HG03442 (cell line): ENCODE measurements around the gene ANG.

ENCODE experiments used
- ATAC-seq: cut with Tn5 transposase; IDR thresholded peaks from one replicate; pipeline ENCODE4 v1.9.1; 2021; ENCODE audit warnings: mild to moderate bottlenecking, moderate library complexity; ENCODE audit not compliant: unreplicated experiment

Gene ANG

GRCh38 chr14:20675669-20676068 lies 12.9 kb upstream of the ANG start:
- ATAC-seq = peak; percentile 49

- no peak for ATAC-seq
Measured at GRCh38 chr14:20676072-20676471, 12.5 kb upstream of the ANG start.

GRCh38 chr14:20679907-20680306 lies 8.7 kb upstream of the ANG start:
- no peak for ATAC-seq

DNA sequence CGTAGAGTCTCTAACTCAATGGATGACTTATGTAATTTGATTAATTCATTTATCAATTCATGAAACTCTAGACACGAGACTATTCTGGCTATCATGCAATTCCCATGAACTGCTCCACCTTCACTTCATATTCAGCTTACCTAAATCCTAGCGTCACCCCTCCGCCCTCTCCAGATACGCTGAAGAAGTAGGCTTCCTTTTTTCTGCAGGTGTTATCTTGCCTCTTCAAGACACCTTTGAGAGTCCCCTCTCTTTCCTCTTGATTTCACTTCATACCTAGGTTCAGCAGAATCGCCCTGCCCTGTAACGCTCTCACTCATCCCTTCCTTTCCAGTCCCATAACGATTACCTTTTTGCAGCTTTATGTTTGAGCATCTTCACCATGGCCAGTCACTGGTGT lies 8.2 kb upstream of the ANG start:
- ATAC-seq = no peak

DNA sequence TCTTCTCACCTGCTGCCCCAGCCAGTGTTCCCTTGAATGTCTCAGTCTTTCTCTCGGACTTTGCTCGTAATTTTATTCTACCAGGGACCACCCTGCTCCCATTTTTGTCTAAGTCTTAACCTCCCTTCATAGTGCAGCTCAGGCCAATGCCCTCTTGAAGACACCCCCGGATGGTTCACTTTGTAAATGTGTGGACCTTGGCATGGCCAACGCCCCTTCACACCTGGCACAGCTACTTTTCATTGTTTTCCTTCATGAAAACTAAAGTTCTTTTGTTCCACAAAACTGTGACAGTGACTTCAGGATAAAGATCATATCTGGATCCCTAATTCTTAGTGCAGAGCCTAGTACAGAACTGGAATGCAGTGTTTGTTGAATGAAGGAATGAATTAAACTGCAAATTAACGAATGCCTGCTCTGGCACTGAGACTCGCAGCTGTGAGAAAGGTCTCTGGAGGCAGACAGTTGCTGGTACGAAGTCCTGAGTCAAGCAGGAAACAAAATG lies 7.7 kb upstream of the ANG start:
- ATAC-seq = no peak

DNA sequence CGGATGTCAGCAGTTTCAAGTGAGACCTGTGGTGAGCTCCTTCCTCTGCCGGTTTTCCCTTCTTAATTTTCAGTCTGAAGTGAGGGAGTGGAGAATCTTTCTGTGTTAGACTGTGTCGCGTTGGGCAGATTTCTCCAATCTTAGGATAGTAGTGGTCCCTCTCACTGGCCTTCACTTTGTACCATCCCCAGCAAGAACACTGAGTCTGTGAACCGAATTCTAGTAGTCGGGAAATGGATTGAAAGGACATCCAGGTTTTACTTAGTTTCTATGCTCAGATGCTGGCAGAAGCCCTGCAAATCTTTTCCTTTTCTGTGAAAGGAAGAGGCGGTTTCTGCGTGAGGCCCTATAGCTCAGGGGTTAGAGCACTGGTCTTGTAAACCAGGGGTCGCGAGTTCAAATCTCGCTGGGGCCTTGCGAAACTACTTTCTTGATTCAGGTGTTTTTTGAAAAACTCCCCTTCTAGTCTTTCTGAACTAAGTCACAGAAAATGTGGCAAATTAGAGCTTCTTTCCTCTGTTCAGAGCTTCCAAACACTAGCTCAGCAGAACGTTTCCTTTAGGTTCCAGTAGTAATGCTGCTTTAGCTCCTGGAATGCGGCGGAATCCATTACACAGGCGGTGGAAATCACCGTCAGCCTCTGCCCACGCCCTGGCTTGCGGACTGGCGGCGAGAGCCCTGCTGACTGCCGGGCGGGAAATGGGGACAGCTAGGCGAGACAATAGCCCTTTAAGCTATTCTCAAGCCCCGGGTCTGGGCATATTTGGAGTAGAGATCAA lies 7.0 kb upstream of the ANG start:
- ATAC-seq = no peak

- no peak for ATAC-seq
Measured at GRCh38 chr14:20682127-20682434, 6.5 kb upstream of the ANG start.

- peak; percentile 35 for ATAC-seq
Measured at GRCh38 chr14:20682435-20683124, 6.0 kb upstream of the ANG start.

DNA sequence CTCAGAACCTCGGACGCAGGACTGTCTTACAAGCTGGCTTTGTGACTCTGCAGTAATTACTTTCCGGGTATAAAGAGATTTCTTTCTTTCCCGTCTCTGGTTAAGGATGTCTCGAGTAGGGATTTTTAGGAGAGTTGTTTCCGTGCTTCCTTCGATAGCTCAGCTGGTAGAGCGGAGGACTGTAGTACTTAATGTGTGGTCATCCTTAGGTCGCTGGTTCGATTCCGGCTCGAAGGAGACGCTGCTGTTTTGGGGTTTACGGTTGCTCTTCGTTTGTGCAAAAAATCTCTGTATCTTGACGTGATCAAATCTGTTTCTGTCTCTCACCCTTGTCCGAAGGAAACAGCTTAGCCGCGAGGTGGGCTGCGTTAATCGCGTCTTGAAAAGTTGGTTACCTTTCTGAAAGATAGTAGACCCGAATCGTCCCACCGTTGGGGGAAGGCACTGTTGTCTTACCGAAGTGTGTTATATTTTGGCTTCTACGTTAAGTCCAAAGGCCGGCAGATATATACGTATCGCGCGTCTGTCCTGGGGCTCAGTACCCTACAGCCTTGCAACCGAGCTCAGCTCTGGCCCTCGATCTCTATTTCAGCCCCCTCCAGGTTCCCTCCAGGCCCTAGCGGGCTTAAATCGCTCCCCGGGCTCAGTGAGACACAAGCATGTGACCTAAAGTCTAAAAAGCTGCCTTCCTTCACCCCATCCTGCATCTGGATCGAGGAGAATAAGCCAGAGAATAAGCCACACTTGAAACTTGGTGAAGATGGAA lies 5.3 kb upstream of the ANG start:
- ATAC-seq = peak; percentile 23

DNA sequence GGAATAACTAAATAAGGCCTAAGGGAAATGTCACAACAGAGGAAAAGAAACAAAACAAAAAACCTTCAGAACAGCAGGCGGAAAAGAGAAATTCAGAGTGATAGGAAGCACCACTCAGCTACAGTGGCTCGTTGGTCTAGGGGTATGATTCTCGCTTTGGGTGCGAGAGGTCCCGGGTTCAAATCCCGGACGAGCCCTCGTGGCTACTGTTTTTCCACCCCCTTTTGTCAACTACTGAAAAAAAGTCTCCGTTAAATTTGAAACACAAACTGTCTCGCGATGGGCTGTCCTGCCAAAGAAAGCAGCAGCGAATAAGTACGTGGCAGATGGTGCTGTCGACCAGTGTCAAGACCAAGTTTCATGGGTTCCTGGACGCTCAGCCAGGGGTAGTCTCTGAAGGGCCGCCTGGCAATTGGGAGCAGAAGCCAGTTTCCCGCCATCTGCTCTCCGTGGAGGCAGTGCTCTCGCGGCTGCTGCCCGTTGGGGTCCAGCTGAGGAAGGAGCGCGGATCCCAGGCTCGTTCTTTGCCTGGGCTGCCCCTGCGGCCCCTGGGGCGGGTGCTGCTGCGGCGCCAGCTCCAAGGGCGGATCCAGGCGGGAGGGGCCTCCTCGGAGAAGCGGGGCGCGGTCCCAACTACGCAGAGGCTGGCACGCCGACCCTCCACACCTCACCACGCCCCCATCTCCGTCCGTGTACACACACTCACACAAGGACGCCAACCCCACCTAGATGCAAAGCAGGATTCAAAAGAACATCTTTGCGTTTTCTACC lies 4.5 kb upstream of the ANG start, which contains the start of gene RNASE4:
Gene RNASE4, plus strand, starts transcription at position 670 of the 771 bp plus-strand sequence. CDS start 14,812 bp downstream, outside the sequence.
- ATAC-seq = peak; percentile 22

- no peak for ATAC-seq
Measured at GRCh38 chr14:20684662-20685456, 3.7 kb upstream of the ANG start.

DNA sequence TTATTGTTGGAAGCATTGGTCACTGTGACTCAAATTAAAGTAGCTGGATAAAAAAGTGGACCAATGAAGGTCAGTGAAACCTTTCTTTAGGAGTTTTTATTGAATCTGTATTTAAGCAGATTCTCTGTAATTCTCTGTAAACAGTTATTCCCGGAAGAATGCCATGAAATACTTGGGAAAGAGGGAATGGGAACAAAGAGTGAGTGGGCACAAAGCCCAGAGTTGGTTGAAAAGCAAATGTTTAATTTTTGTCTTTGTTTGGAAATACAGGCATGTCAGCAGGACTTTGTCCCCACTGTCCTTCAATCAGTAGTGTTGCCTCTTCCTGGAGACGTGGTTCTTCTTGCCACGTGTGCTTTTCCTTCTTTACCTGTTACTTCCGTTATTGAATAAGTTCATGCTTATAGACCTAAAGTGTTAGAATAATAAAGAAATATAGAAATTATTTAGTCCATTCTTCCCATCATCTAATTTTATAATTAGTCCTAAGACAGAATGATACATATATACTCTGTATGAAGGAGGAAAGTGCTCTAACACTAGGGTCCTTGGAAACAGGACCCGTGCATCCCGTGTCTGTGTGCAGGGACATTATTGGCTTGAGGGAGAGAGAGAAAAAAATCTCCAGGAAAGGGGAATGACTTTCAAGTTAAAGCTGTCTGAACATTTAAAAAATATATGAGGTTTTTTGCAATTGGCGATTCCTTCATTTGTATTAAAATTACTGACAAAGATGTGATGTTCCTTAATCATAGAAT lies 2.0 kb upstream of the ANG start:
- no peak for ATAC-seq

GRCh38 chr14:20687362-20688166 lies 1.0 kb upstream of the ANG start:
- ATAC-seq = no peak

DNA sequence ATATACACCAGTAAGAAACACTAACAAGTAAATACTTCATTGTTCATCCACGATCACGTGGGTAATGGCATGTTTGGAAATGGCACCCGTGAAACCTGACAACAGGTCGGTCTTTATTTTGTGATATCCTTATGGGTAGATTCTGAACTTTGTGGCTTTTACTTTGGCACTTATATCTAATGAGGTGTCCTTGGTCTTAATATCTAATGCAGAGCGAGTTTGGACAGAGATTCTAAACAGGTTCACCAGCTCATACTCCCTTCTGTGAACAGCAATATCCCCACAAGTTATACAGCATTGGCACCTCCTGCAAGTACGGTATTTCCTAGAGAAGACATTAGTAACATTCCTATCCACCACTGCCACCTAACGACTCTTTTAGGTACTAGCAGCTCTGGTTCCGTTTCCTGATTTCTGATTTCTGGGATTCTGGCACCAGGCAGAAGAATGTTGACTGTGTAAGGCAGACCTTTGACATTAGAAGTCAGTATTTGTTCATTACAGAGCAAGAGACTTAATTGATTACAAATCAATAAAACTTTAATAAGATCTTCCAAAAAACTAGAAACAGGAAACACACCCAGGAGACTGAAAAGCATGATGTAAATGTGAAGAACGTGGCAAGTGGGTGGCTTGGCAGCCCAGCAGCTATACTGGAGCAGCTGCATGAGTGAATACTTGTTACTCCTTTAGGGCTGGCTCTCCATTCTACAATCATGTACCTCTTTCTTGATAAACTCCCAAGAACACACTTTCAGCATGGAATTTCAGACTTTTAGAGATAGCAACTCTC lies 2.5 kb downstream of the ANG start:
- peak; percentile 88 for ATAC-seq

DNA sequence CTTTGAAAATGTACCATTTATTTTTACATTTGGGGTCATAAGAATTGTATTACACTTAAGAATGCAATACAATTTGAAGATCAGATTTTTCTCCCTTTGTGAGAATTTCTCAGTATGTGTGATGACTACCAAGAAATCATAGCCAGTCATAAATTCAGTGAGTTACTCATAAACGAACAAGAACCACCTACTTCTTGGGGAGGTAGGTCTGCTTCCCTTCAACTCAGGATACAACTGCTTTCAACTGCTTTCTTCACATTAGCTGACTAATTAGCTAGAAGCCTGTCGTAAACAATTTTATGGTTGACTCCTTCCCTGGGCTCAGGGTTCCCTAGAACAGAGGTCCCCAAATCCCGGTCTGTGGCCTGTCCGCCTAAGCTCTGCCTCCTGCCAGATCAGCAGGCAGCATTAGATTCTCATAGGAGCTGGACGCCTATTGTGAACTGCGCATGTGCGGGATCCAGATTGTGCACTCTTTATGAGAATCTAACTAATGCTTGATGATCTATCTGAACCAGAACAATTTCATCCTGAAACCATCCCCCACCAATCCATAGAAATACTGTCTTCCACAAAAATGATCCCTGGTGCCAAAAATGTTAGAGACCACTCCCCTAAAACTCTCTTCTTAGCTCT lies 3.7 kb downstream of the ANG start:
- ATAC-seq = no peak

GRCh38 chr14:20696764-20697163 lies 8.2 kb downstream of the ANG start:
- no peak for ATAC-seq
